Measurements from ENCODE around the gene WDR37. TPM values are rescaled to one million over a fixed set of nuclear protein-coding genes. Genes with fewer than 3 reads are reported as not detected.

Gene WDR37
- polyA plus RNA-seq, 3 donors = 7.1 to 33.6 (median 8.6) TPM

GRCh38 chr10:1138529-1138928 lies 82.3 kb downstream of the WDR37 start:
- H3K4me2 ChIP-seq (replicated peaks; ENCODE audit: extremely low read depth, low read length, poor library complexity, severe bottlenecking) = no peak overlapping the region
- H4K20me1 ChIP-seq (ENCODE audit: insufficient read depth, low read length) = no peaks in the 10 kb centered on the region
- no peak overlapping the region for H3K4me3 Mint-ChIP-seq
- TF ChIP-seq CTCF (IDR thresholded peaks at IDR 0.05) = no peak
- no peaks in the 10 kb centered on the region for H3K27me3 ChIP-seq (ENCODE audit: control insufficient read depth in 2 of 2, insufficient read depth in 2 of 2, low read length in 2 of 2)
- H3K9me3 ChIP-seq (replicated peaks in 1 of 2; ENCODE audit: control insufficient read depth in 1 of 2, insufficient read depth in 1 of 2, low read length in 2 of 2) = peaks cover 0 to 9% of the 10 kb centered on the region in 2 donors
- peaks cover 0 to 8% (median 7%) of the 10 kb centered on the region in 3 donors for H3K27me3 Mint-ChIP-seq (ENCODE audit: low read depth in 3 of 3)
- no peak overlapping the region for H2AFZ ChIP-seq (ENCODE audit: insufficient read depth, low read depth, low read length, poor library complexity, severe bottlenecking)
- DNase-seq = no peak
- H3K4me3 ChIP-seq (replicated peaks in 1 of 3; ENCODE audit: low read depth in 2 of 3, low read length in 3 of 3) = no peak overlapping the region
- H3K36me3 Mint-ChIP-seq = no peaks in the 10 kb centered on the region
- no CpG with 5 or more reads among the region's 1 CpG for WGBS (ENCODE audit: insufficient coverage)
- no peak overlapping the region for H3K27ac ChIP-seq (ENCODE audit: low read depth in 1 of 2, low read length in 2 of 2)
- H3K36me3 ChIP-seq (replicated peaks in 1 of 2; ENCODE audit: control insufficient read depth in 1 of 2, insufficient read depth in 2 of 2, low read length in 2 of 2) = no peaks in the 10 kb centered on the region
- H3K9ac ChIP-seq (ENCODE audit: insufficient read depth, low read length, poor library complexity, severe bottlenecking) = no peak overlapping the region
- H3K4me1 Mint-ChIP-seq = no peaks in the 10 kb centered on the region
- no peaks in the 10 kb centered on the region for H3K4me1 ChIP-seq (ENCODE audit: control insufficient read depth in 1 of 2, insufficient read depth in 2 of 2, low read length in 2 of 2)
- intact Hi-C loops (cut with micrococcal nuclease) = no loop called here
- H3K79me2 ChIP-seq (ENCODE audit: insufficient read depth, low read length) = no peaks in the 10 kb centered on the region
- H3K9me3 Mint-ChIP-seq = peaks cover 6 to 15% (median 10%) of the 10 kb centered on the region in 7 donors
- H3K27ac Mint-ChIP-seq = no peak overlapping the region

- no peak for DNase-seq
- intact Hi-C loops (cut with micrococcal nuclease) = no loop called here
- Mint-ChIP-seq H3K9me3 (peaks cover 10 to 25% (median 18%) of the 10 kb centered on the region in 7 donors), H3K36me3 (no peaks in the 10 kb centered on the region), H3K27me3 (ENCODE audit: low read depth in 3 of 3) (peaks cover under 1 to 11% (median 8%) of the 10 kb centered on the region in 3 donors), H3K4me3 (peak overlapping the region in 1 of 2 donors; percentile 5), H3K4me1 (no peaks in the 10 kb centered on the region), H3K27ac (no peak overlapping the region)
- Histone ChIP-seq H3K4me1 (ENCODE audit: control insufficient read depth in 1 of 2, insufficient read depth in 2 of 2, low read length in 2 of 2) (no peaks in the 10 kb centered on the region), H3K9me3 (replicated peaks in 1 of 2; ENCODE audit: control insufficient read depth in 1 of 2, insufficient read depth in 1 of 2, low read length in 2 of 2) (peaks cover 5 to 13% of the 10 kb centered on the region in 2 donors), H3K4me2 (replicated peaks; ENCODE audit: extremely low read depth, low read length, poor library complexity, severe bottlenecking) (no peak overlapping the region), H3K36me3 (replicated peaks in 1 of 2; ENCODE audit: control insufficient read depth in 1 of 2, insufficient read depth in 2 of 2, low read length in 2 of 2) (no peaks in the 10 kb centered on the region), H3K9ac (ENCODE audit: insufficient read depth, low read length, poor library complexity, severe bottlenecking) (no peak overlapping the region), H2AFZ (ENCODE audit: insufficient read depth, low read depth, low read length, poor library complexity, severe bottlenecking) (no peak overlapping the region), H3K27me3 (ENCODE audit: control insufficient read depth in 2 of 2, insufficient read depth in 2 of 2, low read length in 2 of 2) (no peaks in the 10 kb centered on the region), H3K27ac (ENCODE audit: low read depth in 1 of 2, low read length in 2 of 2) (no peak overlapping the region), H4K20me1 (ENCODE audit: insufficient read depth, low read length) (no peaks in the 10 kb centered on the region), H3K4me3 (replicated peaks in 1 of 3; ENCODE audit: low read depth in 2 of 3, low read length in 3 of 3) (no peak overlapping the region), H3K79me2 (ENCODE audit: insufficient read depth, low read length) (no peaks in the 10 kb centered on the region)
- TF ChIP-seq CTCF (IDR thresholded peaks at IDR 0.05) = no peak
- 94% methylated on average over 2 of the region's 7 CpGs for WGBS (ENCODE audit: insufficient coverage)
Measured at GRCh38 chr10:1141261-1141660, 85.1 kb downstream of the WDR37 start.
